WTC11 (cell line): ENCODE data around the gene HPS3. TPM values are rescaled to one million over a fixed set of nuclear protein-coding genes. Genes with fewer than 3 reads are reported as not detected.

Source experiments
- AR ChIP-seq: fragments of 250-450 bp; sonication (Bioruptor Pico); IDR thresholded peaks from 2 replicates; pipeline ENCODE4 v1.9.0; 2021; ENCODE audit warnings: mild to moderate bottlenecking
- ARID4B ChIP-seq: sonication (generic); formaldehyde crosslinking; IDR thresholded peaks from 2 replicates; pipeline ENCODE4 v1.8.0; 2023; ENCODE audit warnings: missing genetic modification reagents, mild to moderate bottlenecking, borderline replicate concordance
- CREM ChIP-seq: sonication (generic); formaldehyde crosslinking; IDR thresholded peaks from 2 replicates; pipeline ENCODE4 v1.8.1; 2022; ENCODE audit warnings: mild to moderate bottlenecking, missing genetic modification reagents, moderate library complexity
- FOXP4 ChIP-seq: sonication (generic); formaldehyde crosslinking; IDR thresholded peaks from 2 replicates; pipeline ENCODE4 v1.8.0; 2022; ENCODE audit warnings: mild to moderate bottlenecking, missing genetic modification reagents
- GRHL2 ChIP-seq: fragments of 250-450 bp; sonication (Bioruptor Pico); IDR thresholded peaks from 2 replicates; pipeline ENCODE4 v1.8.0; 2022; ENCODE audit warnings: mild to moderate bottlenecking, moderate library complexity; ENCODE audit not compliant: insufficient replicate concordance, severe bottlenecking
- HMGA2 ChIP-seq: fragments of 250-450 bp; sonication (Bioruptor Pico); IDR thresholded peaks from 2 replicates; pipeline ENCODE4 v1.4.0; 2021; ENCODE audit warnings: mild to moderate bottlenecking, moderate library complexity
- IRF2 ChIP-seq: sonication (generic); formaldehyde crosslinking; IDR thresholded peaks from 2 replicates; pipeline ENCODE4 v1.8.0; 2022; ENCODE audit warnings: low read depth, missing genetic modification reagents, borderline replicate concordance
- MLX ChIP-seq: sonication (generic); formaldehyde crosslinking; IDR thresholded peaks from 2 replicates; pipeline ENCODE4 v1.8.1; 2023; ENCODE audit warnings: mild to moderate bottlenecking, missing genetic modification reagents, moderate library complexity
- MXD4 ChIP-seq: fragments of 250-450 bp; sonication (Bioruptor Pico); IDR thresholded peaks from 2 replicates; pipeline ENCODE4 v1.8.0; 2021; ENCODE audit warnings: mild to moderate bottlenecking, moderate library complexity, borderline replicate concordance
- NR2C2 ChIP-seq: sonication (generic); formaldehyde crosslinking; IDR thresholded peaks from 2 replicates; pipeline ENCODE4 v1.8.0; 2022; ENCODE audit warnings: mild to moderate bottlenecking, missing genetic modification reagents
- PREB ChIP-seq: sonication (generic); formaldehyde crosslinking; IDR thresholded peaks from 2 replicates; pipeline ENCODE4 v1.8.1; 2022; ENCODE audit warnings: mild to moderate bottlenecking, missing genetic modification reagents, moderate library complexity, borderline replicate concordance
- RELA ChIP-seq: sonication (generic); formaldehyde crosslinking; IDR thresholded peaks from 2 replicates; pipeline ENCODE4 v1.8.1; 2022; ENCODE audit warnings: missing genetic modification reagents, mild to moderate bottlenecking, borderline replicate concordance
- RORB ChIP-seq: fragments of 250-450 bp; sonication (Bioruptor Pico); IDR thresholded peaks from 2 replicates; pipeline ENCODE4 v1.9.0; 2021; ENCODE audit warnings: mild to moderate bottlenecking
- SMAD4 ChIP-seq: sonication (generic); formaldehyde crosslinking; IDR thresholded peaks from 2 replicates; pipeline ENCODE4 v1.8.0; 2022; ENCODE audit warnings: mild to moderate bottlenecking, missing genetic modification reagents
- SOX15 ChIP-seq: fragments of 250-450 bp; sonication (Bioruptor Pico); IDR thresholded peaks from 2 replicates; pipeline ENCODE4 v1.9.0; 2021; ENCODE audit warnings: mild to moderate bottlenecking
- SP1 ChIP-seq: sonication (generic); formaldehyde crosslinking; conservative IDR thresholded peaks from 2 replicates; pipeline ENCODE4 v1.8.1; 2022; ENCODE audit warnings: missing genetic modification reagents
- STAT6 ChIP-seq: sonication (generic); formaldehyde crosslinking; conservative IDR thresholded peaks from 2 replicates; pipeline ENCODE4 v1.8.1; 2023; ENCODE audit warnings: mild to moderate bottlenecking, low read depth, missing genetic modification reagents, moderate library complexity
- TEAD4 ChIP-seq: sonication (generic); formaldehyde crosslinking; IDR thresholded peaks from 2 replicates; pipeline ENCODE4 v1.8.0; 2022; ENCODE audit warnings: mild to moderate bottlenecking, missing genetic modification reagents
- ZNF121 ChIP-seq: sonication (generic); formaldehyde crosslinking; IDR thresholded peaks from 2 replicates; pipeline ENCODE4 v1.8.0; 2023; ENCODE audit warnings: missing genetic modification reagents
- ZNF219 ChIP-seq: sonication (generic); formaldehyde crosslinking; IDR thresholded peaks from 2 replicates; pipeline ENCODE4 v1.8.0; 2023; ENCODE audit warnings: missing genetic modification reagents, mild to moderate bottlenecking, borderline replicate concordance
- ZNF396 ChIP-seq: fragments of 250-450 bp; sonication (Bioruptor Pico); IDR thresholded peaks from 2 replicates; pipeline ENCODE4 v1.8.0; 2021; ENCODE audit warnings: mild to moderate bottlenecking, moderate library complexity, borderline replicate concordance
- ZNF425 ChIP-seq: fragments of 250-450 bp; sonication (Bioruptor Pico); conservative IDR thresholded peaks from 2 replicates; pipeline ENCODE4 v1.9.0; 2021; ENCODE audit warnings: mild to moderate bottlenecking
- total RNA-seq: library from RNA; stranded (reverse); gene quantifications from 3 replicates; pipeline ENCODE4 v1.2.3, GENCODE V29; 2021

The HPS3 gene
- total RNA-seq, 1 experiment from 2014 or later, result 51.3 TPM

GRCh38 chr3:149086232-149086988, 43.0 kb upstream of the HPS3 start, which contains the start of gene HLTF (continued):
- TF ChIP-seq ARID4B (CRISPR knock-in tag), result peak; percentile 98
- 0 out of 2 replicates have a peak, but pooled peaks have one; percentile 43 for TF ChIP-seq NR2C2 (CRISPR knock-in tag)
- TF ChIP-seq RORB (CRISPR knock-in tag), result no peak
- TF ChIP-seq CREM, result peak; percentile 82
- no peak for TF ChIP-seq ZNF121 (CRISPR knock-in tag)
- no peak for TF ChIP-seq PREB (CRISPR knock-in tag)
- TF ChIP-seq ZNF219 (CRISPR knock-in tag), result no peak
- TF ChIP-seq SMAD4 (CRISPR knock-in tag), result peak; percentile 87
- no peak for TF ChIP-seq AR (CRISPR knock-in tag)
- no peak for TF ChIP-seq IRF2
- TF ChIP-seq TEAD4, result peak; percentile 80; the same call in 1 of the 2 replicates
- no peak for TF ChIP-seq STAT6 (CRISPR knock-in tag)
- no peak for TF ChIP-seq SOX15 (CRISPR knock-in tag)
- no peak for TF ChIP-seq MLX
- no peak for TF ChIP-seq MXD4 (CRISPR knock-in tag)
- no peak for TF ChIP-seq HMGA2 (CRISPR knock-in tag)
- peak; percentile 85; the same call in 1 of the 2 replicates for TF ChIP-seq RELA (CRISPR knock-in tag)
- peak; percentile 95 for TF ChIP-seq FOXP4 (CRISPR knock-in tag)
- no peak for TF ChIP-seq ZNF396
- TF ChIP-seq GRHL2 (CRISPR knock-in tag), result no peak
- TF ChIP-seq SP1, result peak; percentile 74
- TF ChIP-seq ZNF425 (CRISPR knock-in tag), result no peak
